Measurements from ENCODE around the gene NEK8. TPM values are rescaled to one million over a fixed set of nuclear protein-coding genes. Genes with fewer than 3 reads are reported as not detected.

NEK8 gene
- 1.4 TPM for total RNA-seq
- long read RNA-seq, partial matches to known transcripts, result 0 of 2 reads
- long read RNA-seq, other reads (novel, unspliced or antisense), result 2 of 2 reads

DNA sequence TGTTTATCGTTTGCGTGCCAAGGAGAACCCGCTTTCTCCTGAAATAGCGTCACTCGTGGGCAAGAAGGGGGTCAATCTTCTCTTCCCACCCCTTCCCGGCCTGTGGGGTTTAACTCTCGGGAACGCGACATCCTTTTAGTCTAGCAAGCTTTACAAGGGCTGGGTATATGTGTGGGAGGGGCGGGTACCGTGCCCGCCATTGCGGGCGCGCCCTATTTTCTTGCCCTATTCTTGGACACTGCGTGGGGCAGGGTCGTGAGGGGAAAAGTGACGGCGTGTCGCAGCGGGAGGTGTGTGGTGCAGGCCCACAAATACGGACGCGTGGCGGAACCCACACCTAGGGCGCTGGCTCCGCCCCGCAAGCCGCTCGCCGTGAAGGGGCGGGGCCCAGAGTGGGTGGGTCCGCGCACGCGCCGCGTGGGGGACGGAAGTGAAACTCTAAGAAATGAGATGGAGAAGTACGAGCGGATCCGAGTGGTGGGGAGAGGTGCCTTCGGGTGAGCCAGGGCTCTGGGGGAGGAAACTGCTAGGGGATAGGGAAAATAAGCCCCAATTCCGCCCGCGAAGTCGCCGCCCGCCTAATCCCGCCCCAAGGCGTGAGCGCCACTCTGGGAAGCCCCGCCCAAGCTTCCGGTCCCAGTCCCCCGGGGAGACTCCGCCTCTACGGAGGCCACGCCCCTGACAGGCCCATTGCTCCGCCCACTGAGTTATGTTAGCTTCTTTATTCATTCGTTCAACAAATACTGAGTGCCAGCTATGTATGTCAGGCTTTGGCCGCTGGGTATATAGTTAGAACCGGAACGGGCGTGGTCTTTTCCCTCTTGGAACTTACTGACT is at the start of gene NEK8:
TSS of gene NEK8 (plus strand) at position 425 of the 837 bp plus-strand sequence. CDS start at position 451, 26 bp downstream.
- peak within 1 kb of the TSS; percentile 98 for H3K27ac ChIP-seq (replicated peaks)
- H3K9me3 ChIP-seq (replicated peaks), result no peaks in the 10 kb centered on the region
- H3K4me1 ChIP-seq, result peaks cover 43% of the 10 kb centered on the region
- TF ChIP-seq, protein P1, sequence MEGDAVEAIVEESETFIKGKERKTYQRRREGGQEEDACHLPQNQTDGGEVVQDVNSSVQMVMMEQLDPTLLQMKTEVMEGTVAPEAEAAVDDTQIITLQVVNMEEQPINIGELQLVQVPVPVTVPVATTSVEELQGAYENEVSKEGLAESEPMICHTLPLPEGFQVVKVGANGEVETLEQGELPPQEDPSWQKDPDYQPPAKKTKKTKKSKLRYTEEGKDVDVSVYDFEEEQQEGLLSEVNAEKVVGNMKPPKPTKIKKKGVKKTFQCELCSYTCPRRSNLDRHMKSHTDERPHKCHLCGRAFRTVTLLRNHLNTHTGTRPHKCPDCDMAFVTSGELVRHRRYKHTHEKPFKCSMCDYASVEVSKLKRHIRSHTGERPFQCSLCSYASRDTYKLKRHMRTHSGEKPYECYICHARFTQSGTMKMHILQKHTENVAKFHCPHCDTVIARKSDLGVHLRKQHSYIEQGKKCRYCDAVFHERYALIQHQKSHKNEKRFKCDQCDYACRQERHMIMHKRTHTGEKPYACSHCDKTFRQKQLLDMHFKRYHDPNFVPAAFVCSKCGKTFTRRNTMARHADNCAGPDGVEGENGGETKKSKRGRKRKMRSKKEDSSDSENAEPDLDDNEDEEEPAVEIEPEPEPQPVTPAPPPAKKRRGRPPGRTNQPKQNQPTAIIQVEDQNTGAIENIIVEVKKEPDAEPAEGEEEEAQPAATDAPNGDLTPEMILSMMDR (IDR thresholded peaks at IDR 0.05; ENCODE audit: borderline replicate concordance), result no peak
- DNase-seq, result peak; percentile 95
- H3K36me3 ChIP-seq, result peaks cover 12% of the 10 kb centered on the region
- intact Hi-C loops (cut with micrococcal nuclease), result no loop called here
- H3K27me3 ChIP-seq (ENCODE audit: low read depth), result no peaks in the 10 kb centered on the region
- peak within 1 kb of the TSS; percentile 78 for H3K4me3 ChIP-seq

DNA sequence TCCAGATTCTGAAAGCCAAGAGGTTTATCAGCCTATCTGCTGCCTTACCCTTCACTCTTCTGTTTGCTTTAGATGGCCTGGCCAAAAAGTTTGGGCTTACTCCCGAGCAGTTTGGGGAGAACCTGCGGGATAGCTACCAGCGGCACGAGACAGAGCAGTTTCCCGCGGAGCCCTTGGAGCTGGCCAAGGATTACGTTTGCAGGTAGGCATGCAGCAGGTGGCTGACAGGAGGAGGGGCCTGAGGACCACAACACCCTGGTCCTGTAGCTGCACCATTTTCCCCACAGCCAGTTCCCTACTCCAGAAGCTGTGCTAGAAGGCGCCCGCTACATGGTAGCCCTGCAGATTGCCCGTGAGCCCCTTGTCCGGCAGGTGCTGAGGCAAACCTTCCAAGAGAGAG is 45.9 kb upstream of the NEK8 start:
- Histone ChIP-seq H3K9me3 (replicated peaks) (no peaks in the 10 kb centered on the region), H3K36me3 (peaks cover 100% of the 10 kb centered on the region), H3K4me3 (no peak overlapping the region), H3K4me1 (peaks cover 6% of the 10 kb centered on the region), H3K27me3 (ENCODE audit: low read depth) (no peaks in the 10 kb centered on the region), H3K27ac (replicated peaks) (no peak overlapping the region)
- TF ChIP-seq, protein P1 (IDR thresholded peaks at IDR 0.05; ENCODE audit: borderline replicate concordance), result no peak
- intact Hi-C loops (cut with micrococcal nuclease), result no loop called here
- no peak for DNase-seq

DNA sequence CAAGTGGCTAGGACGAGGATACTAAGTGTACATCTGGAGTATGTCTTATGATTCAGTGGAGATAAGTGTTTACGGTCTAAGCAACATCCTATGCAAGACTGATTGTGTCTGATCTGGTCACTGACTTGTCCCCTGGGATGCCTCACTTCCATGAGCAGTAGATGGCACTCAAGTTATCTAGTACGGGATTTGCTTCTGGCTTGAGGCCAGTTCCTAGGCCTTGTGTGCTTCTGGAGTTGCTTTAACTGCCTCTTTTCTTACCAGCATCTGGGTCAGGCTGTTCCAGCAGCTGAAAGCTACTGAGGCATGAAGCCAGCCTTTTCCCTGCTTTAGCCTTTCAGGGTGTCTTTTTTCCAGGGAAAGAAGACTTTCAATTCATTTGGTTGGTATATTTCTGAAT is 43.6 kb upstream of the NEK8 start:
- intact Hi-C loops (cut with micrococcal nuclease), result no loop called here
- H3K27me3 ChIP-seq (ENCODE audit: low read depth), result no peaks in the 10 kb centered on the region
- H3K4me3 ChIP-seq, result no peak overlapping the region
- no peak for DNase-seq
- H3K27ac ChIP-seq (replicated peaks), result no peak overlapping the region
- H3K9me3 ChIP-seq (replicated peaks), result no peaks in the 10 kb centered on the region
- TF ChIP-seq, protein P1 (IDR thresholded peaks at IDR 0.05; ENCODE audit: borderline replicate concordance), result no peak
- H3K36me3 ChIP-seq, result peaks cover 100% of the 10 kb centered on the region
- peaks cover 6% of the 10 kb centered on the region for H3K4me1 ChIP-seq

DNA sequence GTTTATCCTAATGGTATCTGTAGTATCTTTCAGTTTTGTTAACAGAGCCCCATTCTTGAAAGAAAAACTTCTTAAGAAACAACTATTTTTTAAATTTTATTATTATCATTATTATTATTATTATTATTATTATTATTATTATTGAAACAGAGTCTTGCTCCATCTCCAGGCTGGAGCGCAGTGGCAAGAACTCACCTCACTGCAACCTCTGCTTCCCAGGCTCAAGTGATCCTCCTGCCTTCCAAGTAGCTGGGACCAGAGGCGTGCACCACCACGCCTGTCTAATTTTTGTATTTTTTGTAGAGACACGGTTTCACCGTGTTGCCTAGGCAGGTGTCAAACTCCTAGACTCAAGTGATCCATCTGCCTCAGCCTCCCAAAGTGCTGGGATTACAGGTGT is 43.2 kb upstream of the NEK8 start:
- H3K36me3 ChIP-seq, result peaks cover 100% of the 10 kb centered on the region
- H3K9me3 ChIP-seq (replicated peaks), result no peaks in the 10 kb centered on the region
- H3K4me3 ChIP-seq, result no peak overlapping the region
- no peaks in the 10 kb centered on the region for H3K27me3 ChIP-seq (ENCODE audit: low read depth)
- intact Hi-C loops (cut with micrococcal nuclease), result no loop called here
- TF ChIP-seq, protein P1 (IDR thresholded peaks at IDR 0.05; ENCODE audit: borderline replicate concordance), result no peak
- H3K27ac ChIP-seq (replicated peaks), result no peak overlapping the region
- peaks cover 6% of the 10 kb centered on the region for H3K4me1 ChIP-seq
- DNase-seq, result no peak

DNA sequence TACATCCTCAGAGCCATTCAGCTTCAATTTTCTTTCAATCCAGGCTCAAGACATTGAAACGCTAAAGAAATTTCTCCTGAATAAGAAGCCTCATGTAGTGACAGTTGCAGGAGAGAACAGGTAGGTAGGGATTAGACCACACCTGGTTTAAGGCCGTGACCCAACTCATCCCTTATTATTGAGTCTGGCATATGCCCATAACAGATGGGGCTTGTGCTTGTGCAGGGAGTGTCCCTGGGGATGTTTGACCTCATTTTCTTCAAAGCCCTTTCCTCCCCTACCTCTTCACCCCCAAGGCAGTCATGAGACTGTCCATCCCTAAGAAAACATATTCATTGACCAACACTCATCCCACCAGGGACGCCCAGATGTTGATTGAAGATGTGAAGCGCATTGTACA is 42.3 kb upstream of the NEK8 start:
- intact Hi-C loops (cut with micrococcal nuclease), result no loop called here
- Histone ChIP-seq H3K36me3 (peaks cover 100% of the 10 kb centered on the region), H3K27me3 (ENCODE audit: low read depth) (no peaks in the 10 kb centered on the region), H3K4me3 (no peak overlapping the region), H3K27ac (replicated peaks) (no peak overlapping the region), H3K4me1 (peaks cover 6% of the 10 kb centered on the region), H3K9me3 (replicated peaks) (no peaks in the 10 kb centered on the region)
- no peak for DNase-seq
- TF ChIP-seq, protein P1 (IDR thresholded peaks at IDR 0.05; ENCODE audit: borderline replicate concordance), result no peak

Measured in left ventricle myocardium inferior (tissue), 1 donor.